HL-60/S4 treated with phorbol 12-myristate 13-acetate at 8.2 ng/mL for 4 days and 3 days (cell line): ENCODE data around the gene ERAP2.
"Not testable (repeated sequence)": the region's sequence is repeated elsewhere in the genome, so short reads cannot be mapped to it uniquely, and the experiment has no call there.

Experiments used
- in situ Hi-C: fragments of 300-500 bp; cut with MboI; formaldehyde crosslinking; loops from 2 replicates; pipeline ENCODE4 v1.15.0; 2022; ENCODE audit warnings: low sequenced_read_pairs

The ERAP2 gene

GRCh38 chr5:96861076-96861475, 15.2 kb upstream of the ERAP2 start:
- in situ Hi-C loops = no loop called here

GRCh38 chr5:96863114-96863513, 13.2 kb upstream of the ERAP2 start:
- in situ Hi-C loops = no loop called here

- in situ Hi-C loops = no loop called here
Measured at GRCh38 chr5:96863949-96864584, 12.2 kb upstream of the ERAP2 start.

GRCh38 chr5:96864922-96865530, 11.3 kb upstream of the ERAP2 start:
- in situ Hi-C loops = no loop called here

GRCh38 chr5:96868603-96869371, 7.5 kb upstream of the ERAP2 start:
- in situ Hi-C loops = no loop called here

- in situ Hi-C loops = no loop called here
Measured at GRCh38 chr5:96869372-96869641, 7.0 kb upstream of the ERAP2 start.

GRCh38 chr5:96870094-96871026, 5.9 kb upstream of the ERAP2 start:
- in situ Hi-C loops = no loop called here

- in situ Hi-C loops = no loop called here
Measured at GRCh38 chr5:96871027-96871399, 5.3 kb upstream of the ERAP2 start.

GRCh38 chr5:96871686-96872085, 4.6 kb upstream of the ERAP2 start:
- in situ Hi-C loops = no loop called here

- in situ Hi-C loops = no loop called here
Measured at GRCh38 chr5:96873449-96873848, 2.9 kb upstream of the ERAP2 start.

- in situ Hi-C loops = no loop called here
Measured at GRCh38 chr5:96874631-96875030, 1.7 kb upstream of the ERAP2 start.

- in situ Hi-C loops = no loop called here
Measured at GRCh38 chr5:96875791-96876291, 459 bp upstream of the ERAP2 start.

GRCh38 chr5:96876977-96877469, 723 bp downstream of the ERAP2 start:
- in situ Hi-C loops = not testable (repeated sequence)

- in situ Hi-C loops = no loop called here
Measured at GRCh38 chr5:96879665-96880064, 3.4 kb downstream of the ERAP2 start.

GRCh38 chr5:96880444-96881164, 4.3 kb downstream of the ERAP2 start:
- in situ Hi-C loops = no loop called here

GRCh38 chr5:96881511-96882115, 5.3 kb downstream of the ERAP2 start:
- in situ Hi-C loops = no loop called here

- in situ Hi-C loops = no loop called here
Measured at GRCh38 chr5:96883871-96884270, 7.6 kb downstream of the ERAP2 start.

GRCh38 chr5:96884995-96885394, 8.7 kb downstream of the ERAP2 start:
- in situ Hi-C loops = no loop called here

- in situ Hi-C loops = no loop called here
Measured at GRCh38 chr5:96885518-96886338, 9.4 kb downstream of the ERAP2 start.
